Mucosa of rectum (tissue), 2 donors: Measurements from ENCODE around the gene PDE4D.
A peak's percentile ranks its signal among the peaks of the same experiment; 100 is the strongest.

Source experiments
- H3K27ac ChIP-seq, 2 donors: one replicate each; pipeline ENCODE4 v1.7.0; 2013; ENCODE audit warnings: inconsistent platforms in 2 of 2, low read depth in 2 of 2, low read length in 2 of 2
- H3K27me3 ChIP-seq, 2 donors: one replicate each; pipeline ENCODE4 v1.7.0; 2013; ENCODE audit warnings: low read length in 2 of 2; ENCODE audit not compliant: control insufficient read depth in 2 of 2, insufficient read depth in 2 of 2
- H3K36me3 ChIP-seq, 2 donors: one replicate each; pipeline ENCODE4 v1.7.0; 2013; ENCODE audit warnings: low read length in 2 of 2; ENCODE audit not compliant: control insufficient read depth in 2 of 2, insufficient read depth in 2 of 2
- H3K4me1 ChIP-seq, 2 donors: one replicate each; pipeline ENCODE4 v1.7.0; 2013; ENCODE audit warnings: low read length in 2 of 2, mild to moderate bottlenecking in 1 of 2; ENCODE audit not compliant: control insufficient read depth in 2 of 2, insufficient read depth in 2 of 2
- H3K4me3 ChIP-seq, 2 donors: one replicate each; pipeline ENCODE4 v1.7.0; 2013; ENCODE audit warnings: low read length in 2 of 2
- H3K9ac ChIP-seq, 2 donors: one replicate each; pipeline ENCODE4 v1.7.0; 2013; ENCODE audit warnings: low read length in 2 of 2, low read depth in 1 of 2, mild to moderate bottlenecking in 1 of 2
- H3K9me3 ChIP-seq, 2 donors: one replicate each; pipeline ENCODE4 v1.7.0; 2013; ENCODE audit warnings: low read length in 2 of 2; ENCODE audit not compliant: control insufficient read depth in 2 of 2
- donor health status: healthy.
- donor health status: Normal muscosa, but diverticular disease.

Gene PDE4D

GRCh38 chr5:59557572-59557971 is 336.0 kb downstream of the PDE4D start:
- H3K9ac ChIP-seq: no peak overlapping the region
- no peak overlapping the region for H3K4me3 ChIP-seq
- no peaks in the 10 kb centered on the region for H3K27me3 ChIP-seq
- no peaks in the 10 kb centered on the region for H3K36me3 ChIP-seq
- no peaks in the 10 kb centered on the region for H3K9me3 ChIP-seq
- H3K27ac ChIP-seq: no peak overlapping the region
- H3K4me1 ChIP-seq: peaks cover 3 to 11% of the 10 kb centered on the region in 2 donors

DNA sequence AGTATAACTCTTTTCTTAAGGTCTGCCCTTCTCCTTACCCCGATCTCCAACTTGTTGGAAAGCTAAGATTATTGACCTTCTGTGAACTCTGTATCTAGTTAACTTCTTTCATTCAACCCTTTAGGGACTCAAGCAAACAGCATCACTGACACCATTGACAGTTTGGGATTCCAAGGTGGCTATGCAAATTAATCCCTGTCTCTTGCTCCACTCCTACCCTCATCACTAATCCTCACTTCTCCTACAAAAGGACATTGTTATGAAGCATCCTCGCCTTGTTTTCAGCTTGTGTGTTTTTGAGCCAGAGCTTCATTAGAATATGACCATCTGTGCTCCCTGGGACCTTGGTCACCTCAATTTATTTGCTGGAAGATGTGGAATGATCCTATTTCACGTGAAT is 337.9 kb downstream of the PDE4D start:
- Histone ChIP-seq H3K9ac (no peak overlapping the region), H3K4me1 (peaks cover 3 to 9% of the 10 kb centered on the region in 2 donors), H3K36me3 (no peaks in the 10 kb centered on the region), H3K9me3 (no peaks in the 10 kb centered on the region), H3K27ac (no peak overlapping the region), H3K27me3 (no peaks in the 10 kb centered on the region), H3K4me3 (no peak overlapping the region)

- no peak overlapping the region for H3K27ac ChIP-seq
- H3K36me3 ChIP-seq: no peaks in the 10 kb centered on the region
- no peaks in the 10 kb centered on the region for H3K9me3 ChIP-seq
- peaks cover 3 to 6% of the 10 kb centered on the region in 2 donors for H3K4me1 ChIP-seq
- H3K27me3 ChIP-seq: no peaks in the 10 kb centered on the region
- H3K4me3 ChIP-seq: no peak overlapping the region
- no peak overlapping the region for H3K9ac ChIP-seq
These were observed 339.0 kb downstream of the PDE4D start for GRCh38 chr5:59554501-59554900.

GRCh38 chr5:59553992-59554391 is 339.5 kb downstream of the PDE4D start:
- Histone ChIP-seq H3K9me3 (no peaks in the 10 kb centered on the region), H3K27ac (no peak overlapping the region), H3K4me1 (peaks cover 3 to 9% of the 10 kb centered on the region in 2 donors), H3K36me3 (no peaks in the 10 kb centered on the region), H3K27me3 (no peaks in the 10 kb centered on the region), H3K4me3 (no peak overlapping the region), H3K9ac (no peak overlapping the region)

GRCh38 chr5:59548807-59549357 is 344.6 kb downstream of the PDE4D start:
- no peaks in the 10 kb centered on the region for H3K9me3 ChIP-seq
- H3K27me3 ChIP-seq: no peaks in the 10 kb centered on the region
- H3K36me3 ChIP-seq: no peaks in the 10 kb centered on the region
- peaks cover 7 to 13% of the 10 kb centered on the region in 2 donors for H3K4me1 ChIP-seq
- H3K27ac ChIP-seq: no peak overlapping the region
- no peak overlapping the region for H3K4me3 ChIP-seq
- H3K9ac ChIP-seq: no peak overlapping the region

GRCh38 chr5:59547731-59548130 is 345.8 kb downstream of the PDE4D start:
- Histone ChIP-seq H3K9me3 (no peaks in the 10 kb centered on the region), H3K27me3 (no peaks in the 10 kb centered on the region), H3K4me3 (no peak overlapping the region), H3K36me3 (no peaks in the 10 kb centered on the region), H3K27ac (no peak overlapping the region), H3K4me1 (peaks cover 7 to 23% of the 10 kb centered on the region in 2 donors), H3K9ac (no peak overlapping the region)

DNA sequence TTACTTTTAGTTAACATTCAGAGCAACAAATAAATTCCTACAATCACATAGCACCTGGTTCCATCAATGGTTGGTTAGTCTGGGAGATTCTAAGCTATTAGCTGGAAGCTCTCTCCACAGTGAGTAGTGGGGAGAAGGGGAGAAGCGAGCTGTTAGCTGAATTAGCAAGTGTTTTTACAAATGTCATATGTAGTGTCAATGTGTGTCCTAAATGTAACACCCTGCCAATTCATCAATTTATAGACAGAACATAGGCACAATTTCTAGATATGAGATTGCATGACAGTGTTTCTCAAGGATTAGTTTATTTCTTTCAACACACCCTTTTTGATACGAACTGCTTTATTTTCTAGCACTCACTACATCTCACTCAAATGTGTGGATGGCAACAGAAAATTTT is 349.0 kb downstream of the PDE4D start:
- H3K4me1 ChIP-seq: peaks cover 17 to 45% of the 10 kb centered on the region in 2 donors
- H3K9me3 ChIP-seq: no peaks in the 10 kb centered on the region
- no peaks in the 10 kb centered on the region for H3K27me3 ChIP-seq
- H3K27ac ChIP-seq: no peak overlapping the region
- H3K4me3 ChIP-seq: no peak overlapping the region
- H3K36me3 ChIP-seq: no peaks in the 10 kb centered on the region
- no peak overlapping the region for H3K9ac ChIP-seq

DNA sequence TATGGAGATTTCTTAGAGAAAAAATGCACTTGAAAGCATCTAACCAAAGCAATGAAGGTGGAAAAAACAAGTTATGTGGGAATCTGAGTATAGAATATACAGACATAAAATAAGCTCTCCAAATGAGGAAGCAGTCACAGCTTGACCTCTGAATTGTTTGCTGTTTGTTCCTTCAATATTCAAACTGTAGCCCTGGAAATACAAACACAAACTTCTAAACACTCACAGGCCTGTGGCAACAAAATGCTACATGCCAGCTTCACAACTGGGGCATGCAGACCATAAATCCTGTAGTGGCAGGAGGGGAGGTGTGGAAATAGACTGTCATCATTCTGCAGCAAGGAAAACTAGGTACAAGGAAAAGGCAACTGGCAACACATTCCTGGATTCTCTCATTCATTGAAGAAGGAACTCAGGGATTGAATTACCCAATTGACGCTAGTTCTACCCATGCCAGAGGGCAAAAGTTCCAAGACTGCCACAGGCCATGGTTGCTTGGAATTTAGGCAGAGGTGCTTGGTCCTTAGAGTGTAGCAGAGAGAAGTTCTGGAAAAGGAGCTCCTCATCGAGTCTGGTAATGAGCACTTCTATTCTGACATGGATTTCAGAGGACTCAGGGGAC is 349.6 kb downstream of the PDE4D start:
- Histone ChIP-seq H3K36me3 (no peaks in the 10 kb centered on the region), H3K4me1 (peaks cover 17 to 42% of the 10 kb centered on the region in 2 donors), H3K4me3 (no peak overlapping the region), H3K27me3 (no peaks in the 10 kb centered on the region), H3K9me3 (no peaks in the 10 kb centered on the region), H3K27ac (peak overlapping the region; percentile 33 to 48), H3K9ac (no peak overlapping the region)

DNA sequence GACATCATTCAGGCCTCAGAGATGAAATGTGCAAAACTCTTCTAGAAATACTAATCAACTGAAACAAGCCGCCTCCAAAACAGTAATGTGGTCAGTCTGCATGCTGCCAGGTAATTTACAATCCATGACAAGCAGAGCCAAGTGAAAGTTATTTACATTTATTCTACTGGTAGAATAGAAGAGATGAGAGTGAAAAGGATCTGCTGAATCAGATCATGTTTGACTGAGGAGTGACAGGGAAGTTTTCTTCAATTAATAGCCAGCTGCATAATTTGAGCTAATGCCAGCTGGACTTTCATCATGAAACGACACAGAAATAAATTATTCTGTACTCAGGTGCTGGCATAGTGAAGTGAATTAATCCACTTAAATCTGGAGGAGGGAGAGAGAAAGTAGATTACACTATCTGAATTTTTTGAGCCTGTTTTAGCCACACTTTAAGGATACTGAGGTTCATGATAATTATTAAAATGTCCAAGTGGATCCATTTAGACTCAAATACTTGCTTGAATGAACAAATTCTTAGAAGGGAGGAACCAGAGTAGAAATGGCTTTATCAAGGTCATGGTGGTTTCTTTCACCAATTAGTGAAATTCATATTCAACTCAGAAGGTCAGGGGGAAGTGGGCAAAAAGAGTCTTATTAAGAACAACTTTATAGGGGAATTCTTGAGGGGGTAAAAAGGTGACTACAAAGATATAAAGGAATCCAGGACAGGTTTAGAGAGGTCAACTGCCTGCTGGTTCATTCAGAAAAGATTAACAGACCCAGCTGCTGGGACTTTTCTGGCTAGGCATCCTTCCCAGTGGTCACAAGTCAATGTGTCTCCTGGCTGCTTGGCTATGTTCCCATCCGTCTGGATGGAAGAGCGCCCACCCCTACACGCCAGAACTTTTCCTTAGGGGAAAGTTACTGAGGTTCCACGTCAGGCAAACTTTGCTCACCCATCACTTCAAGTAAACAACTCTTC is 350.4 kb downstream of the PDE4D start:
- H3K27ac ChIP-seq: peak overlapping the region; percentile 33 to 48
- H3K4me3 ChIP-seq: no peak overlapping the region
- no peaks in the 10 kb centered on the region for H3K9me3 ChIP-seq
- peaks cover 17 to 41% of the 10 kb centered on the region in 2 donors for H3K4me1 ChIP-seq
- no peak overlapping the region for H3K9ac ChIP-seq
- H3K27me3 ChIP-seq: no peaks in the 10 kb centered on the region
- H3K36me3 ChIP-seq: no peaks in the 10 kb centered on the region

DNA sequence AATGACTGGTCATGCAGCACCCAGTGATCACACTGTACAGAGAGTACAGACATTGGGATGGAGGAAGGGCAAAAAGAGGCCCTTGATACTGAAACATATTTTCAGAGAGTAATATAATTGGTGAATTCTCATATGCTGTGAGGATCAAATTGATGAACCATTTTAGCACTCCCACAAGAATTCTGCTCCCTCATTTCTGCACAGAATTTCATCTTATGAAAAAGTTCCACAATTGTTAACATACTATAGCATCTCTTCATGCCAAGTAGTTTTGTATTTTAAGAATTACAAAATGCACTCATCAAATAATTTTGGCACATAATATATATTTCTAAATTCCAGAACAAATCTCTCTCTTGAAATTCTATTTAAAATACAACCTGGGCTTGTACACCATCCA is 351.2 kb downstream of the PDE4D start:
- Histone ChIP-seq H3K9ac (no peak overlapping the region), H3K27me3 (no peaks in the 10 kb centered on the region), H3K4me3 (no peak overlapping the region), H3K4me1 (peaks cover 17 to 41% of the 10 kb centered on the region in 2 donors), H3K27ac (no peak overlapping the region), H3K36me3 (no peaks in the 10 kb centered on the region), H3K9me3 (no peaks in the 10 kb centered on the region)
